NCI-H446 (cell line): ENCODE data around the gene DCAKD.
A peak's percentile ranks its signal among the peaks of the same experiment; 100 is the strongest.

Experiments
- DNase-seq, 2 experiments: peaks; one replicate each; lab custom pipeline; 2025; lab: John Stamatoyannopoulos, UW

Gene DCAKD, protein sequence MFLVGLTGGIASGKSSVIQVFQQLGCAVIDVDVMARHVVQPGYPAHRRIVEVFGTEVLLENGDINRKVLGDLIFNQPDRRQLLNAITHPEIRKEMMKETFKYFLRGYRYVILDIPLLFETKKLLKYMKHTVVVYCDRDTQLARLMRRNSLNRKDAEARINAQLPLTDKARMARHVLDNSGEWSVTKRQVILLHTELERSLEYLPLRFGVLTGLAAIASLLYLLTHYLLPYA

DNA sequence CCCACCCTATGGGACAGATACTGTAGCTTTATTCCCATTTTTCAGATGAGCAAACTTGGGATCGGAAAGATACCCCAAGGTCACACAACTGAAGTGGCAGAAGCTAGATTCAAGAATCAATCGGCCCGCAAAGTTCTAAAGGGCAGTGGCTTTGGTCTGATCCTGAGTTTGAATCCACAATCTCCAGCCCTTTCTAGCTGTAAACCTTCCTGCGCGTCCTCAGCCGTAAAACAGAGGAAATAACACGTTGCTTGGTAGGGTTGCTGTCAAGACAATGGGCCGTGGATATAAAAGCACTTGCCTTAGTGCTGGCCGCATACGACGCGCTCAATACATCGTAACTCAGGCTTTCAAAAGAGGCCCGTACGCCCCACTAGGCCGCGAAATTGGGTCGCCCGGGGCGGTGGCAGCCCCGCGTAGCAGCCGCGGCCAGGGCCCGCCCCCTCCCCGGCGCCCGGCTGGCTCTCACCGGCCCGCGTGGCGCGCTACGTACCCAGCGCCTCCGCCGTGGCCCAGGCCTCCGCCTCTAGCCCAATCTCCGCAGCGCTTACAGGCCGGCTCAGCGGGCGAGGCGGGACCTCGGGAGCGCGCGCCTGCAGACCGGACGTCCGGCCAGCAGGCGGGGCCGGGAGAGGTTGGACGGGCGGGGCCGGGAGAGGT is at the start of gene DCAKD:
DCAKD (minus strand) TSS at position 573 of the 660 bp plus-strand sequence. CDS start 16,747 bp downstream, outside the sequence.
- DNase-seq, result peak; percentile 86 to 97

DNA sequence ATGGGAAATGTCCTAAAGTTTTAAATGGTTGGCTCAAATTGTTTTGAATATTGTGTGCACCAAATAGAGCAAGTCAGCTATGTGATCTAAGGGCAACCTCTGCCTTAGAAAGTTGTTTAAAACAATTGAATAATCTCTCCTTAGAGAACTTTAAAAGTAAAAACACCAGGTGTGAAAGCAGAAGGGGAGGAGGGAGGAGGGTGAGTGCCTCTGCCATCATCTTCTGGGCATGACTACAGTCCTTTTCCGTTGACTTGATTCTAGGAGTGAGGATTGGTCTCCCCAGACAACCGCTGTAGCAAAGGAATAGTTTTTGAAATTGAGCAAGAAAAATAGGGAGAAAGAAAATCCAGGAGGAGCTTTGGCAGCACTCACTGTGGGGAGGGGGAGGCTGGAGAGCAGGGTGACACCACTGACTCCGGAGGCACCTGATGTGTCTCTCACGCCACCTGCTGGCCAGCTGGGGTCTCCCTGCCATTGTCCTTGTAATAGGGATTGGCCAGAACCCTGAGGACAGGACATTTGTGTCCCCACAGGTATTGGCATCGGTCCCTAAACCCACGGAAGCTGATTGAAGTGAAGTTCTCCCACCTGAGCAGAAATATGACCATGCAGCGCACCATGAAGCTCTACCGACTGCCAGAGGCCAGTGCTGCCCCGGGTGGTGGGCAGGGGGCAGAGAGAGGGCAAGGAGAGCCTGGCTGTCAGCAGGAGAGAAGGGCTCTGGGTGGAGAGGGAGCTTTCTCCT is 47.6 kb upstream of the DCAKD start:
- peak; percentile 65 to 76 for DNase-seq

DNA sequence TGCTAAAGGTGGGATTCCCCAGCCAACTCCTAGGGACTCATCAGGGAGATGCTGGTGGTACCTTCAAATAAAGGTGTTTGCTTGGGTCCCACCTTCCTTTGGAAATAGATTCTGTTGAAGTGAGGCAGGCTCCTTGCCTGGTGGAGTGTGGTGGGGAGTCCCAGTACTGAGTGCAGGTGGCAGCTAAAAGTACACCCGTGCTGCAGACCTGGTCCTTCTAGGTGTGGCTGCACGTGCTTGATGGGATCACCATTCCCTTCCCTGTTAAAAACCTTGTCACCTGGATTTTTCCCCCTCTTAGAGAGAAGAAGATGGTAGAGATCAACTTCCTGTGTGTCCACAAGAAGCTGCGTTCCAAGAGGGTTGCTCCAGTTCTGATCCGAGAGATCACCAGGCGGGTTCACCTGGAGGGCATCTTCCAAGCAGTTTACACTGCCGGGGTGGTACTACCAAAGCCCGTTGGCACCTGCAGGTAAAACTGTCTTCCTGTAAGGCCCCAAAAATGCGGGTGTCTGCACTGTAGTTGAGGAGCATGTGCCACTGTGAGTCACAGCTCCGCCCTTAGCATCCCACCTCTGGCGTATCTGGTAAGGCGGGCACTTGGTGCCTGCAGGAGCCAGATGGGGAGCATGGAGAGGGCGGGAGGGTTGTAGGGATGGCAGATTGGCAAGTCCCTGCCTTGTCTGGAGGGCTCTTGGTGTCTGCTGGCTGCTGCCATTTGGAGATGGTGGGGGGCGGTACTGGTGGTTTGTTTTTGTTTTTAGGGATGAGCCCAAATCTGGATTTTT is 46.8 kb upstream of the DCAKD start:
- DNase-seq, result no peak

DNA sequence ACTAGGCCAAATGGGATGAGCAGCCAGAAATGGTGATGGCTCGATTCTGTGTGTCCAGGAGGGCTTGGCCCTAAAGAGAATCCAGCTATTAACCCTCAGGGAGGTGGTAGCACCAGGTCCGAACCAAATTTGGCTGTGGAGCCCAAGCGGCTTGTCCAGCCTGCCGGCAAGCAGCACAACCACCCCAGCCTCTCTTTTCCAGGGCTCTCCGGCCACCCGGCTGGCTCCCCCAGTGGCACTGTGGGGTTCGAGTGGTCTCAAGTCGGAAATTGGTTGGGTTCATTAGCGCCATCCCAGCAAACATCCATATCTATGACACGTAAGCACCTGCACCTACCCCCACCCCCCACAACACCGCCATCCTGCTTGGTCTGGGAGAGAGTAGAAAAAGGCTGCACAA is 45.5 kb upstream of the DCAKD start:
- no peak for DNase-seq

DNA sequence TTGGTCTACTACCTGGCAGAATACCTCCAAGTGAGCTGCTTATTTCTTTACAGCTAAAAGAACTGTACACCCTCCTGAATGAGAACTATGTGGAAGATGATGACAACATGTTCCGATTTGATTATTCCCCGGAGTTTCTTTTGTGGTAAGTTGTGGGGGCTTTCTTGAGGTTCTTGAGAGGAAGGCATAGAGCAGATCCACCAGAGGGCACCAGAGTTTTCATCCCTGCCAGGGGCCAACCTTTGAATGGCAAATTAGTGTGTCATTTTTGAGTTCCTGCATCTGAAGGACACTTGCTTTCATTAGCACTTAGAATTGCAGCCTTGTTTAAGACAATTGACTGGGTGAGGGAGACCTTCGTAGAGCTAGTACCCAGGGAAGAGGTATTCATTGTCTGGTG is 44.7 kb upstream of the DCAKD start:
- DNase-seq, result peak in 1 of 2 experiments; percentile 13

DNA sequence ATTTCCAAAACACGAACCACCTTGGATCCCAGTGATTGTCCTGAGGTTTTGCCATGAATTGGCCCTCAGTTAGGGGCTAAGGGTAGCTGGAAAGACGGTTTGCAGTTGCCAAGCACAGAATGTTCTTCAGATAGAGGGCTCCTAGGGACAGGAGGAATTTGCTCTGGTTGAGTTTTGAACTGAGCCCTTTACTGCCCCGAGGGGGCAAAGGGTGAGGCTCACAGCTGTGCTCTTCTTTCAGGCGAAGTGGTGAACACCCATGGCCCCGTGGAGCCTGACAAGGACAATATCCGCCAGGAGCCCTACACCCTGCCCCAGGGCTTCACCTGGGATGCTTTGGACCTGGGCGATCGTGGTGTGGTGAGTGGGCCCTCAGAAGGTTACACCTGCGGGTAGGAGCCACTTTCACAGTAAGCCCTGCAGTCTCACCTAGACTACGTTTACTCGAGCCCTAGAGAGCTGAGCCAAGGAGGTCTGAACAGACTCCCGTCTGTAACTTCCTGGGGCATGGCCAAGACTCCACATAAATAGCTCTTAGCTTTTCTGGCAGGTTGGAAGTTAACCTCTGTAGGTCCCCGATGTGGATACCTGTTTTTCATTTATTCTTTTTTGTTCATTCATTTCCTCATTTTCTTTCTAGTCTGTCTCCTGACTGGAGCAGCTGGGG is 42.1 kb upstream of the DCAKD start:
- DNase-seq, result peak in 1 of 2 experiments; percentile 22

DNA sequence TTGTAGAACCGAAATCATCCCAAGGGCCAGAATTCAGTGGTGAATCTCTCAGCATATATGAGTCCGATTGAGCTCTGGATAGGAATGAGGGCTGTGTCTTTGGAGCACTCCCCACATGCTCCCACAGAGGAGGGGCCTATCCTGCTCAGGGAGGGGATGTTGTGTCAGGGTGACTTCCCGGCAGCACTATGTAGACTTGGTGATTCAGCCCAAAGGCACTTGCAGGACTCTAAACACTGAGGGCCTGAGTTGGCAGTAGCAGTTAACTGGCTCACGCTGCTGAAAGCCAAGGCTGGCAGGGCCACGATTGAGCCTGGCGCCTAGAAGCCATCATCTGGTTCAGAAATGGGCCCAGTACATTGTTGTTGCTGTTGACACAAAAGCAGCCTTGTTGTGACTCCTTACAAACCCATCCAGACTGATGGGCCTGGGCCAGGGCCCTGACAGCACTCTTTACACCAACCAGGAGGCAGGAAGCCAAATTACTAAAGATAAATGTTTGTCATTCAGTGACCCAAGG is 41.5 kb upstream of the DCAKD start:
- peak; percentile 80 to 95 for DNase-seq

DNA sequence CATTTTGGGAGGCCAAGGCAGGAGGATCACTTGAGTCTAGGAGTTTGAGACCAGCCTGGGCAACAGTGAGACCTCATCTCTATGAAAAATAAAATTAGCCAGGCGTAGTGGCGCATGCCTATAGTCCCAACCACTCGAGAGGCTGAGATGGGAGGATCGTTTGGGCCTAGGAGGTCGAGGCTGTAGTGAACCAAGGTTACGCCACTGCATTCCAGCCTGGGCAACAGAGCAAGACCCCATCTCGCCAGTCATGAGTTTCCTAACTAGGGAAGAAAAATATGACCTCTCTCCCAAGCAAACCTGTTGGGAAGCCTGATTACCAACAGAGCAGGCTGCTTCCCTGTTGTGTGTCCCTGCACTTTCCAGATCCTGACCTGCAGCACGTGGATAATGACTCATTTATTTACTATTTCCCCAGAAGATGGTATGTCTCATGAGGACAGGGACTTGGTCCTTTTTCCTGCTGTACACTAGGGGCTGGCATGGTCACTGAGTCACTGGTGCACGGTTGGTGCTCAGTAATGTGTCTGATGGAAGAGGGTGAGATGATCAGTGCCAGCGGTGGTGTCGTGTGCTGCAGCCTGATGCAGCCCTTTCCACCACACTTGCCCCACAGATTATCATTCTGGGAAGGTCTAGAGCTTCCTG is 40.5 kb upstream of the DCAKD start:
- no peak for DNase-seq

DNA sequence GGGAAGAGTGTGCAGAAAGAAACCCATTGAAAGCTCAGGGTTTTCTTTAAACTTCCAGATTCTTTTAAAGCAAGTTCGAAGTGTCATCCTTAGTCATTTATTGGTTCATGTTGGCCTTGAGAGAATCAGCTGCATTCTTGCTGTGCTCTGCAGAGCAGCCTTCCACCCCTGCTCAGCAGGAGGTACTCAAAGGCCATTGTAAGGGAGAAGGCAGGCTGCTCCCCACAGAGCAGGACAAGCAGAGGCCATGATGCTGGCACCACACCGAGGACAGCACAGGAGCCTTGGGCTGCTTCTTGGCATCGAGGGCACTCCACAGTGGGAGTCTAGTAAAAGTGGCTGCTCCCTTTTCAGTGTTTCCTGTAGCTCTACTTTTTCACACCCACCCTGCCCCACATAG is 39.3 kb upstream of the DCAKD start:
- no peak for DNase-seq

DNA sequence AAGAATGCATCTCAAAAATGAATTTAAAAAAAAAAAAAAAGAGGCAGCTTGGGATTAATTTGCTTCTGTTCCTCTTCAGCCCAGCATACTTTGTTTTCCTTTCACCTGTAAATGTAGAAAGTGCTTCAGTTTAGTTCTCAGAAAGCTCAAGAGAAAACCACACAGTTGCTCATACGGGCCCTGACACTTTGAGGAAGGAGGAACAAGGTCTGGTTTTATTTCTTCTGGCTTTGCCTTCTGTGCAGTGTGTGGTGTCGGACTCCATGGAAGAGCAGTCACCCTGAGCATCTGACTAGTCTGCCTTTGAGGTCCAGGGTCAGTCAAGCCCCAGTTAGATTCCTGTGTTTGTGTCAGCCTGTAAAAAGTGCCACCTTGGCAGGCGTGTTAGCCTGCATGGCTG is 37.3 kb upstream of the DCAKD start:
- DNase-seq, result no peak

DNA sequence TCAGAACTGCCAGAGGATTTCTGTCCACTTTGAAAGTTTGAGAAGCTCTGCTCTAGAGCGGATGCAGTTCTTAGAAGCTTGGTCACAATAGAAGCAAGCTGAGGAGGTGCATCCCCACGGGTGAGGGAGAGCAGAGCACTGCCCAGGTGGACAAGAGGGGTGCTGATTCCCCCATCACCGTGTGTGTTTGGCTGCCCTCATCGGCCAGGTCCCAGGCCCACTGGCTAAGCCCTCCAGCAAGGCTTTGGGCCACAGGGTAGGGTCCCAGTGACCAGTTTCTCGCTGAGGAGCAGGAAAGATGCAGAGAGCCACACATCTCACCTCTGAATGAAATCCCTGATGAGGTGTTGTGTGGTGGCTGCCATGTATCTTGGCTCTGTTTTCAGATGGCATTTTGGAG is 36.5 kb upstream of the DCAKD start:
- no peak for DNase-seq

DNA sequence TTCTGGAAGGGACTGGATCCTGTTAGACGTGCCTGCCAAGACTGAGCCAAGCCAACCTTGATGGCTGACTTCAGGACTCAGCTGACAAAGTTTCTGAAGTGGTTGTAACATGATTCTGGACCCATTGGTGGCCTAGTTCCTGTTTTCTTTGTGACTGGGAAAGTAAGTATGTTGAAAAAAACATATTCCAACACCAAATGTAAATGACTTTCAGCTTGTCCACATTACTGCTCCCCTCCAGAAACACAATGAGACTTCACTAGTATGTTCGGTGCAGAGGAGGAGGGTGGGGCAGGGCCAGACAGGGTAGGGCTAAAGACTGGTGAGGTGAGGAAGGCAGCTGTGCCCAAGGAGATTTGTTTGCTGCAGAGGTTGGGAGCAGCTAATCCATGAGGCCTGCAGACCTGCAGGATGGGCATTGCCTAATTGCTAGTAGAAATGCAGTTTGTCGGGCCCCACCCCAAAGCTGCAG is 36.1 kb upstream of the DCAKD start:
- no peak for DNase-seq

DNA sequence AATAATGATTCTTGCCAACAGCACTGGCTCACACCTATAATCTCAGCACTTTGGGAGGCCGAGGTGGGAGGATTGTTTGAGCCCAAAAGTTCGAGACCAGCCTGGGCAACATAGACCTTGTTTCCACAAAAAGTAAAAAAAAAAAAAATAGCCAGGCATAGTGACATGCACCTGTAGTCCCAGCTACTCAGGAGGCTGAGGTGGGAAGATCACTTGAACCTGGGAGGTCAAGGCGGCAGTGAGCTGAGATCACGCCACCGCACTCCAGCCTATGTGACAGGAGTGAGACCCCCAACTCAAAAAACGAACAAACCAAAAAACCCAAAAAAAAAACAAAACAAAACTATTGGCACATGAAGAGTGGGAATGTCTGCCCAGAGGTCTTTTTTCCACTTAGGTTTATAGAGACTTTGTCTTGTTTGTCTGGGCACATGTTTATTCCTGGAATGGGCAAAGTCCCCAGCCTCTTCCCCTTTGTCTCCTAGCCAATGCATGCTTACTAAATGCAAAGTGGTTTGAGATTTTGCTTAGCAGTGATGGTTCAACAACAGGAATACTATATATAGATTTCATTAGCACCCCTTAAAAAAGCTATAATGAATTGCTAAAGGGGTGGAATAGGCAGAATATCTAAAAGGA is 35.6 kb upstream of the DCAKD start:
- no peak for DNase-seq

DNA sequence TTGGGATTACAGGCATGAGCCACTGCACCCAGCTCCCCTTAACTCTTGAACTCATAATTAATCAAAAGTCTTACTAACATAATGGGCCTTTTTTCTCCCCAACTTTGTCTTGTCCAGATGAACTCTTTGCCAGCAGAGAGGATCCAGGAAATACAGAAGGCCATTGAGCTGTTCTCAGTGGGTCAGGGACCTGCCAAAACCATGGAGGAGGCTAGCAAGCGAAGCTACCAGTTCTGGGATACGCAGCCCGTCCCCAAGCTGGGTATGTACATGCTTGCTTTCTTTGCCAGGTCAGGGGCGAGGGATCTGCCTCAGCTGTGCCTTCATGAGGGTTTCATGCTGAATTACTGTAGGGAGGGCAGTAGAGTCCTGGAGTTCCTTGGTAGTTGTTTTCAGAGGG is 35.0 kb upstream of the DCAKD start:
- no peak for DNase-seq

DNA sequence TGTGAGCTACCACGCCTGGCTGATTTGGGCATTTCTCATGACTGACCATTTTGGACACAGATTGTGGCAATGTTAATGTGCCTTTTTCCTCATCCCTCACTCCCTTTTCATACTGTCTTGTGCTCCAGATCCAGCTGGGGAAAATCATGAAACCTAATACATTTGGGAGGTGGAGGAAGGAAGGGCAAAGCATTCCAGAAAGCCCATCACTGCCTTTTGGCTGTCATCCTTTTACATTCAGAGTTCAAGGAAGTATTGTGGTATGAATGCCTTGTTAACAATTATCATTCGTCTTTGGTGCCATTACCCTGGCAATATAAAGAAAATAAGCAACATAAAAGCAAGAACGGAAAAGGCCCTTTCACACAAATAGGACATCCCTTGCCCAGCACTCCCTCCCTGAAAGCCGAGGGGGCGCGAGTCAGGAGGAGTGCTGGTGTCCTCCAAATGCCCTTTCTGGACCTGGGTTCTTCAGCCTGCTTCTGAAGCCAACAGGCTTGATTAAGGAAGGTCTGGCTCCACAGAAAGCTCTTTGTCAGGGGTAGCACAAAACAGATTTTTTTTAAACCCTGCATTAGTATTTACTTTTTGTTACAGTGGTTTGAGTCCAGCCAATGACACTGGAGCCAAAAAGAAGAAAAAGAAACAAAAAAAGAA is 29.7 kb upstream of the DCAKD start:
- no peak for DNase-seq

DNA sequence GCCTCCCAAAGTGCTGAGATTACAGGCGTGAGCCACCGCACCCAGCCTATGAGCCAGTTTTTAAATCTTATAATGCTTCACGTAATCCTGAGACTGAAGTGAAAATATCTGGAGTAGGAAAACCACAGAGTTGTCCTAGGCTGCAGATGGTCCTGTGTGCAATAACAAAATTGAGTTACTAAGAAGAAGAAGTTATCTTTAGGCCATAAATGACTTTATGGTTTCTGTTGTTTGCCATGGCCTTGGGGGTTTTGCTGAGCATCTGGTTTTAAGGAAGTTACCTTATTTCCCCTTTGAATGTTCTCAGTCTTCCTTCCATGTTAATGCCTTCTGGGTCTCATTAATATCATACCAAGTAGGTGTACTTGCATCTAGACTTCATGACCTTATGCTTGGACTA is 26.2 kb upstream of the DCAKD start:
- DNase-seq, result no peak

DNA sequence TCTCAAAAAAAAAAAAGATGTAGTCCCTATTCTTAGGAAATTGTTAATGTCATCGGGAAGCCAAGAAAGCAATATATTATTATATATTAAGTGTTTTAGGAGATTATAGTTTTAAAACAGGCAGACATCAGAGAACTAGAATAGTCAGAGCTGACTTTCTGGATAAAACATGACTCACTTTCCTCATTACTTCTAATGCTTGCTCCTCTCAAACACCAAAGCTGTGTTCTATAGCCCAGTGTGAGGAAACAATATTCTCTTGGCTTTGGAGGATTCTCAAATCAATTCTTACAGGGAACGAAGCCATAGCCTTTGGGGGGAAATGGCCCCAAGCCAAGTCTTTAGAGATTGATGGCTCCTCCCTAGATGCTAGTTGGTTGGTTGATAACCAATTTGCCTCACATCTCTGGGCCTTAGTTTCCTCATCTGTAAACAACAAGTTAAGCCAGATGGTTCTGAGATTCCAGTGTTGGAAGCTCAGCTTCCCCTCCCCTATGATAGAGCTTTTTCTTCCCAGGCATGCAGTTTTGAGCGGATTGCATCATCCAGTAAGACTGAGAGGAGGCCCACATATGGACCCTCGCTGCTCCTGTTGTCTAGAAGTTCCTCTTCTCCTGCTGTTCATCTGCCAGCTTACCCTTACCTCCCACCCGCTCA is 22.1 kb upstream of the DCAKD start:
- peak; percentile 93 to 96 for DNase-seq

DNA sequence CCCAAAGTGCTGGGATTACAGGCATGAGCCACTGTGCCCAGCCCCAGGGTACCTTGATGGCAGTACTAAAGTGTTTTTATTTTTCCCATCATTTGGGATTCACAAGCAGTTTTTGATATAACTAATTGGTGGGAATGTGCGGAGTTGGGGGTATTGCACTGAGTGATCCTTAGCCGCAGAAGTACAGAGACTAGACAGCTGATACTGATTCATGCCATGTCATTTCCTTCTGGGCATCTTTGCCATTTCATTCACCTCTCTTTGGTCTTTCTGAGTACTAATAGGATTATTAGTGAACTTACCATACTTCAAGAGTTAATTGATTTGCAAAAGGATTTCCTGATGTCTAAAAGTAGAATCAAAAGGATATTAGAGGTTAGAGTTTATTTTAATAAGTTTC is 19.4 kb upstream of the DCAKD start:
- DNase-seq, result no peak

DNA sequence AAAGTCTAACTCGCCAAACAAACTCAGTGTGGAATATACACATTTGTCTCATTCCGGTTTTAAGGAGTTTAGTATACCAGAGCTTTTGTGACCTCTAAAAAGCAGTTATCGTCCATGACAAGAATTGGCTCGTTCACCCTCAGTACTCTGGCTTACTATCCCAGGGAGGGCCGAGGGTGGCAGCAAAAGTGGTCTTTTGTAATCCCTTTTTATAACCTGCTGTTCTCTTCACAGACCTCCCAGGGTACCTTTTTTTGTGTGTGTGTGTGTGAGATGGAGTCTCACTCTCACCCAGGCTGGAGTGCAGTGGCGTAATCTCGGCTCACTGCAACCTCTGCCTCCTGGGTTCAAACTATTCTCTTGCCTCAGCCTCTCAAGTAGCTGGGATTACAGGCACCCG is 18.6 kb upstream of the DCAKD start:
- DNase-seq, result no peak
